GM10847 (cell line): ENCODE data around the gene SH2D6.

Source experiments
- POLR2A ChIP-seq: IDR thresholded peaks from 2 replicates; pipeline ENCODE4 v1.6.1; 2011; ENCODE audit not compliant: insufficient read length; ENCODE audit errors: extremely low read depth

The SH2D6 gene

GRCh38 chr2:85459771-85460170 is 41.3 kb downstream of the SH2D6 start:
- TF ChIP-seq POLR2A, result no peak

DNA sequence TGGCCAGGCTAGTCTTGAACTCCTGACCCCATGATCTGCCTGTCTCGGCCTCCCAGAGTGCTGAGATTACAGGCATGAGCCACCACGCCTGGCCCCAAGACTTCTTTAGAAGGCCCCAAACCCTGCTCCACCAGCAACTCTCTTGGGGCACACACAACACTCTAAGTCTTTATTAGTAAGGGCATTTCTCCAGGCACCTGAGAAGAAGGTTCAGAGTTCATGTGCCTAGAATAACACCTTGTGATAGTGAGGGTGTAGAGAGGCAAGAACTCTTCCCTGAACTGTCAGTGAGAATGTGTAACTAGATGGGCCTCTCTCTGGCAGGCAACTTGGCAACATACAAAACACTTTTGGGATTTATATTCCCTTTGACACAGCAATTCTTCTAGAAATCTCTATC is 43.8 kb downstream of the SH2D6 start:
- TF ChIP-seq POLR2A, result no peak

- TF ChIP-seq POLR2A, result no peak
Measured at GRCh38 chr2:85468096-85468703, 49.7 kb downstream of the SH2D6 start.

DNA sequence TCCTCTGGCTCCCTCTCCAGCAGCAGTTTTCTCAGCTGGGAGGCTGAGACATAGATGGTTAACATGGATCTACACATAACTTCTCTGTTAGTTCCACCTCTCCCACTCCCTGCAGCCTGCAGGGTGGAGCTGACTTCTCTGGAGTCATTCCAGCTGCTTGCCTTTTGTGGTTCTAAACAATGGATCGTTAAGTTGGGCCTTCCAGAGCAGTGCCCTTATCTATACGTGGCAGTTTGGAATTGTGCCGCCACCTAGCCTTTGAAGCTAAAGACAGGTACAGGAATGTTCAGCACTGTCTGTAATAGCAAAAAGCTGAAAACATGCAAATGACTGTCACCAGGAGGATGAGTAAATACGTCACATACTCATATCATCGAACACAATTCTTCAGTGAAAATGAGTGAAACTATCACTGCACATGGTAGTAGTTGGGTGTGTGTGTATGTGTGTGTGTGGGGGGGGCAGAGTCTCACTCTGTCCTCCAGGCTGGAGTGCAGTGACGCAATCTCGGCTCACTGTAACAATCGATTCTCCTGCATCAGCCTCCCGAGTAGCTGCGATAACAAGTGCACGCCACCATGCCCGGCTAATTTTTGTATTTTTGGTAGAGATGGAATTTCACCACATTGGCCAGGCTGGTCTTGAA is 50.3 kb downstream of the SH2D6 start:
- TF ChIP-seq POLR2A, result no peak

GRCh38 chr2:85470850-85471800 is 52.6 kb downstream of the SH2D6 start:
- no peak for TF ChIP-seq POLR2A

DNA sequence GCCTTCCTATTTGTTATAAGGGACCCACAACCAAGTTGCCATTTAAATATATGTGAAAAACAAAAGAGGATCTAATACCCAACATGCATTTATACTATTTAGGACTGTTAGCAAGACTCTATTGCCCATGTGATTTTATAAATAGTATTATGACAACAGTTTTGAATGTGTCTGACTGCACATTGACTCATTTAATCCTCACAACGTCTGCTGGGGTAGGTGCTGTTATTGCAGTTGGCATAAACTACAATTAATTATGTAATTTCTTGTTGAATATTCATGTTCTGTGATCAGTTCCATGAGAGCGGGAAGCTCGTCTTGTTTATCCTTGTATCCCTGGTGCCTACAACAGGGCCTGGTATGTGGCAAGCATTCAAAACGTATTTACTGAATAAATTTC is 53.7 kb downstream of the SH2D6 start:
- no peak for TF ChIP-seq POLR2A

- no peak for TF ChIP-seq POLR2A
Measured at GRCh38 chr2:85475799-85476490, 57.4 kb downstream of the SH2D6 start.

- TF ChIP-seq POLR2A, result no peak
Measured at GRCh38 chr2:85476624-85477023, 58.1 kb downstream of the SH2D6 start.

- no peak for TF ChIP-seq POLR2A
Measured at GRCh38 chr2:85477884-85478283, 59.4 kb downstream of the SH2D6 start.

DNA sequence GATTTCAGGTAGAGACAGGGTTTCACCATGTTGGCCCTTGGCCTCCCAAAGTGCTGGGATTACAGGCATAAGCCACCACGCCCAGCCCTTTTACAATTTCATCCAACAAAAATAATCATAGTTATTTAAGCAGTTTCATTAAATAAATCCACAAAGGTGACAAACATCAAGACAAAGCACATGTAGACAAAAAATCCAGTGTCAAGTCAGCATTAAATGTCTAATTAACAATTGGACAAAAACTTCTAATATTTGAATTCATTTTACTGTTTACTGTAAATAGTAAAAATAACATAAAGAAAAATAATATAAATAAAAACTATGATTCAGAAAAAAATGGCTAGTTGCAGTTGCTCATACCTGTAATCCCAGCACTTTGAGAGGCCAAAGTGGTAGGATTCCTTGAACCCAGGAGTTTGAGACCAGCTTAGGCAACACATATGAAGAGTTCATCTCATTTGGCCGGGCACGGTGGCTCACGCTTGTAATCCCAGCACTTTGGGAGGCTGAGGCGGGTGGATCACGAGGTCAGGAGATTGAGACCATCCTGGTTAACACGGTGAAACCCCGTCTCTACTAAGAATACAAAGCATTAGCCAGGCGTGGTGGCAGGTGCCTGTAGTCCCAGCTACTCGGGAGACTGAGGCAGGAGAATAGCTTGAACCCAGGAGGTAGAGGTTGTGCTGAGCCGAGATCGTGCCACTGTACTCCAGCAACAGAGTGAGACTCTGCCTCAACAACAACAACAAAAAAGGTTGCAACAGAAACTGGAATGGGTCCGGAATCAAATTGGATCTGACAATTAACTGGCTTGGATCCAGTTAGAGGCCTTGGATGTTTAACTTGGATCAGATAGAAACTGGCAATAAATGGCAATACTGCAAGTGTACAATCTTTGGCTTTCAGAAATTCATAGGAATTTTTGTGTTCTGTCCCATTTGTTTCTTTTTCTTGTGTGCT is 63.6 kb downstream of the SH2D6 start:
- no peak for TF ChIP-seq POLR2A

- TF ChIP-seq POLR2A, result no peak
Measured at GRCh38 chr2:85485815-85486214, 67.3 kb downstream of the SH2D6 start.
